DND-41 (cell line): ENCODE measurements around the gene KCTD14.

Source experiments
- EZH2 ChIP-seq: IDR thresholded peaks from 3 replicates; pipeline ENCODE4 v1.6.1; 2012; ENCODE audit warnings: borderline replicate concordance, low read depth, mild to moderate bottlenecking, moderate library complexity, low read length, inconsistent platforms; ENCODE audit not compliant: severe bottlenecking
- TF ChIP-seq, protein P1 (sequence below): IDR thresholded peaks from 2 replicates; pipeline ENCODE4 v1.5.1; 2012; ENCODE audit warnings: borderline replicate concordance, low read length, moderate library complexity, mild to moderate bottlenecking; ENCODE audit not compliant: poor library complexity, severe bottlenecking; ENCODE audit errors: extremely low read depth

DNA sequence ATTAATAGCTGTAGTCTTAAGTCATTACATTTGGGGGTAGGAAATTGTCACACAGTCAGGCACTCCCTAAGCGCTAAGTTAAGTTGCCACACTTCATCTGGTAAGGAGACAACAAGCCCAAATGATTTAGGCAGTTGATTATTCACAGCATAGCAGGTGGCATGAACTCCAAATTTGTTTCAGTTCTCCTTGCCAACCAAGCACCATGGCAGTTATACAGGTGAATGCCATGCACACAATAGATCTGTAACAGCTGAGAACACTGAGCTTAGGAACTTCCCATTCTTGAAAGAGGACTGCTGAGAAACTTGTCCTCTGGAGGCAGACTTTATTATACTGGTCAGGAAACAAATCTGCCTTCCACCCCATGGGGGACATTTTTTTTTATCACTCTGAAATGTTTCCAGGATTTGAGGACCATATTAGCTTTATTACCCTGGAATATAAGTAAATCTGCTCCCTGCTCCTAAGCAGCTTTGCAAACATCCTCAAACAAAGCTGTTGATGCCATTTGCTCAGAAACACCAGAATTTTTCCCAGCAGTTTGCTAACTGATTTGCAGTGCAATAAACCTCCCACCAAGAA, 23.5 kb downstream of the KCTD14 start:
- TF ChIP-seq, protein P1, sequence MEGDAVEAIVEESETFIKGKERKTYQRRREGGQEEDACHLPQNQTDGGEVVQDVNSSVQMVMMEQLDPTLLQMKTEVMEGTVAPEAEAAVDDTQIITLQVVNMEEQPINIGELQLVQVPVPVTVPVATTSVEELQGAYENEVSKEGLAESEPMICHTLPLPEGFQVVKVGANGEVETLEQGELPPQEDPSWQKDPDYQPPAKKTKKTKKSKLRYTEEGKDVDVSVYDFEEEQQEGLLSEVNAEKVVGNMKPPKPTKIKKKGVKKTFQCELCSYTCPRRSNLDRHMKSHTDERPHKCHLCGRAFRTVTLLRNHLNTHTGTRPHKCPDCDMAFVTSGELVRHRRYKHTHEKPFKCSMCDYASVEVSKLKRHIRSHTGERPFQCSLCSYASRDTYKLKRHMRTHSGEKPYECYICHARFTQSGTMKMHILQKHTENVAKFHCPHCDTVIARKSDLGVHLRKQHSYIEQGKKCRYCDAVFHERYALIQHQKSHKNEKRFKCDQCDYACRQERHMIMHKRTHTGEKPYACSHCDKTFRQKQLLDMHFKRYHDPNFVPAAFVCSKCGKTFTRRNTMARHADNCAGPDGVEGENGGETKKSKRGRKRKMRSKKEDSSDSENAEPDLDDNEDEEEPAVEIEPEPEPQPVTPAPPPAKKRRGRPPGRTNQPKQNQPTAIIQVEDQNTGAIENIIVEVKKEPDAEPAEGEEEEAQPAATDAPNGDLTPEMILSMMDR = no peak
- no peak for TF ChIP-seq EZH2
